Hematopoietic multipotent progenitor cell treated with erythropoietin and hydrocortisone succinate and interleukin-3 and kit ligand, for 6 days (in vitro differentiated cells): ENCODE measurements around the gene LRP1-AS.

ENCODE experiments used
- DNase-seq: peaks from one replicate; pipeline ENCODE4 v3.0.0-alpha.2; 2015

Gene LRP1-AS

GRCh38 chr12:57096099-57096572 lies 51.3 kb downstream of the LRP1-AS start:
- no peak for DNase-seq

- no peak for DNase-seq
These were observed 52.0 kb downstream of the LRP1-AS start for GRCh38 chr12:57095440-57095839.
